Thymus (tissue), 11 donors: ENCODE measurements around the gene IP6K1. TPM values are rescaled to one million over a fixed set of nuclear protein-coding genes. Genes with fewer than 3 reads are reported as not detected.
"Not testable (repeated sequence)": the region's sequence is repeated elsewhere in the genome, so short reads cannot be mapped to it uniquely, and the experiment has no call there.

Source experiments
- DNase-seq, 9 donors: peaks; one replicate each; pipeline ENCODE4 v3.0.0-alpha.2; 2013; ENCODE audit warnings: low spot score in 9 of 9, low read depth in 6 of 9, missing footprints in 1 of 9
- H3K27ac ChIP-seq, 2 donors: one replicate each; pipeline ENCODE4 v1.5.1; 2013; ENCODE audit warnings: control low read depth in 1 of 2, low read depth in 1 of 2, low read length in 1 of 2, mild to moderate bottlenecking in 1 of 2, moderate library complexity in 1 of 2
- H3K27me3 ChIP-seq, 2 donors: one replicate each; pipeline ENCODE4 v1.5.1; 2013; ENCODE audit warnings: low read length in 1 of 2; ENCODE audit not compliant: control insufficient read depth in 2 of 2, insufficient read depth in 1 of 2
- H3K36me3 ChIP-seq, 2 donors: one replicate each; pipeline ENCODE4 v1.5.1; 2013; ENCODE audit warnings: low read length in 1 of 2, mild to moderate bottlenecking in 1 of 2, moderate library complexity in 1 of 2; ENCODE audit not compliant: control insufficient read depth in 2 of 2, insufficient read depth in 2 of 2
- H3K4me1 ChIP-seq, 2 donors: one replicate each; pipeline ENCODE4 v1.5.1; 2013; ENCODE audit warnings: low read length in 2 of 2; ENCODE audit not compliant: control insufficient read depth in 2 of 2, insufficient read depth in 2 of 2
- H3K4me3 ChIP-seq, 2 donors: one replicate each; pipeline ENCODE4 v1.5.1; 2013; ENCODE audit warnings: low read length in 2 of 2, control low read depth in 1 of 2, mild to moderate bottlenecking in 1 of 2
- H3K9me3 ChIP-seq, 2 donors: one replicate each; pipeline ENCODE4 v1.5.1; 2013; ENCODE audit warnings: low read length in 1 of 2, mild to moderate bottlenecking in 1 of 2; ENCODE audit not compliant: control insufficient read depth in 2 of 2, insufficient read depth in 1 of 2
- WGBS: extraction: QIAGEN DNeasy Blood & Tissue Kit; methylation state at CpG from one replicate; pipeline ENCODE4 v1.1.7; 2013; 5-methylcytosine and 5-hydroxymethylcytosine counted together
- polyA plus RNA-seq: library from polyadenylated mRNA; stranded (reverse); fragments of 200-250 nt; gene quantifications from one replicate; pipeline ENCODE4 v1.2.3, GENCODE V29; 2013
- total RNA-seq: library from RNA; stranded (reverse); fragments of 120-200 nt; gene quantifications from one replicate; pipeline ENCODE4 v1.2.4, GENCODE V29; 2013
- donor health status: healthy.

Gene IP6K1
- total and polyA plus RNA-seq, 2 donors = 12.2 to 17.2 TPM

DNA sequence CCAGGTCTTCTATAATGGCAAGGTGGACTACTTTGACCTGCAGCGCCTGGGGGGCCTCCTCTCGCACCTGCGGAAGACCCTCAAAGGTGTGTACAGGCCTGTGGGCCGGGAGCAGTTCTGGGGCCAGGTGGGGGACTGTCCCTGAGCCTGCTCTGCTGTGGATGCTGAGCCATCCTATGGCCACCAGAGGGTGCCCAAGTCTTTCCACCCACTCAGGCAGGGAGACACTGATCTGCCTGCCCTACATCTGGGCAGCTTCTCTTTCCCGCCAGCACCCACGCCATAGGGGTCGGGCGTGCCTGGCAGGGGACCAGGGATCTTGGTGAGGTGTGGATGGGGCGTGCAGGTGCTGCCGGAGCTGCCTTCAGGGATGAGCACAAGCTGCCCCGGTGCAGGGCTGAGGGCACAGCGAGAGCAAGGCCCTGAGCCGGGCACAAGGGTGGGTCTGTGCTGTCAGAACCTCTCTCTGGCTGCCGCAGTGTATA is 82.9 kb downstream of the IP6K1 start:
- 62% methylated on average over 14 of the region's 14 CpGs for WGBS
- Histone ChIP-seq H3K27ac (no peak overlapping the region), H3K9me3 (peaks cover 0 to 4% of the 10 kb centered on the region in 2 donors), H3K27me3 (no peaks in the 10 kb centered on the region), H3K4me1 (no peaks in the 10 kb centered on the region), H3K4me3 (no peak overlapping the region), H3K36me3 (peaks cover 62 to 77% of the 10 kb centered on the region in 2 donors)
- peak in 6 of 9 donors; percentile 46 to 85 (median 72) for DNase-seq

DNA sequence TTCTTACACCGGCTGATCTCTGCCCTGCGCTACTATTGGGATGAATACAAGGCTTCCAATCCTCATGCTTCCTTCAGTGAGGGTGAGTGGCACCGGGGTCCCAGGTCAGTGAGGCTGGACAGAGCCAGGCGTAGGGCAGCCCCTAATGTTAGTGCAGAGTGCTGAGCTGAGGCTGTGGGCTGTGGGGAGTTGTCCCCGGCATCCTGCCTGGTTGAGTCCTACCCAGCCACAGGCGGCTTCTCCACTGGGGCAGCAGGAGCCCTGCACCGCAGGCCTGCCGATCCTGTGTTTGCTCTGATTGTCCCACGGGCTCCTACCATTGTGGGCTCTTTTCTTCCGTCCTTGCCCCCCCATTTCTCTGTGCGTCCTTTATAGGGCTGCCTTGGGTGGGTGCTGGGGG is 83.7 kb downstream of the IP6K1 start:
- Histone ChIP-seq H3K9me3 (peaks cover 0 to 4% of the 10 kb centered on the region in 2 donors), H3K27ac (no peak overlapping the region), H3K36me3 (peaks cover 66 to 75% of the 10 kb centered on the region in 2 donors), H3K4me3 (no peak overlapping the region), H3K4me1 (no peaks in the 10 kb centered on the region), H3K27me3 (no peaks in the 10 kb centered on the region)
- DNase-seq = no peak
- WGBS = 97% methylated on average over 11 of the region's 11 CpGs

DNA sequence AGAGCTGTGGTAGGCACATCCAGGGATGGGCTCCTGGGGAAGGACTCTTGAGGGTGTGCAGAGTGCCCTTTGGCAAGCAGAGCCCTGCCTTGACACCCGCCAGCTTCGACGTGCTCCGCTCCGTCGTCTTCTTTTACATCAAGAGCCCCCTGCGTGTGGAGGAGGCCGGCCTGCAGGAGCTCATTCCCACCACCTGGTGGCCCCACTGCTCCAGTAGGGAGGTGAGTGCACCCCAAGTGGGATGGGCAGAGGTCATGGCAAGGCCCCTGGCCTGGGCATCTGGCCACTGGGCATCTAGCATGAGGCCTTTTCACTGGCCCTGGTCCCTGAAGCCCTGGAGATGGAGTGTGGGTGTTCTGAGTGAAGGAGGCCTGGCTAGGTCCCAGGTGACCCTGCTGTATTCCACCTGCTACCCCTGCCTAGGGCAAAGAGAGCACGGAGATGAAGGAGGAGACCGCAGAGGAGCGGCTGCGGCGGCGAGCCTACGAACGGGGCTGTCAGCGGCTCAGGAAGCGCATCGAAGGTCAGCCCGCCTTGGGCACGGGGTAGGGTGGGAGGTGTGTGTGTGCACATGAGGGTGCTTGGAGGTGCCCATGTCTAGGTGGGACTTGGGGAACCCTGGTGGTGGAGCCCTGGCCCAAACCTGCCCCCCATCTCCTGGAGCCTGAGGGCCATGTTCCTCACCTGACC is 84.8 kb downstream of the IP6K1 start:
- H3K4me3 ChIP-seq = no peak overlapping the region
- H3K27me3 ChIP-seq = no peaks in the 10 kb centered on the region
- DNase-seq = no peak
- 98% methylated on average over 21 of the region's 21 CpGs for WGBS
- H3K27ac ChIP-seq = no peak overlapping the region
- no peaks in the 10 kb centered on the region for H3K4me1 ChIP-seq
- peaks cover 0 to 7% of the 10 kb centered on the region in 2 donors for H3K9me3 ChIP-seq
- peaks cover 65 to 70% of the 10 kb centered on the region in 2 donors for H3K36me3 ChIP-seq

DNA sequence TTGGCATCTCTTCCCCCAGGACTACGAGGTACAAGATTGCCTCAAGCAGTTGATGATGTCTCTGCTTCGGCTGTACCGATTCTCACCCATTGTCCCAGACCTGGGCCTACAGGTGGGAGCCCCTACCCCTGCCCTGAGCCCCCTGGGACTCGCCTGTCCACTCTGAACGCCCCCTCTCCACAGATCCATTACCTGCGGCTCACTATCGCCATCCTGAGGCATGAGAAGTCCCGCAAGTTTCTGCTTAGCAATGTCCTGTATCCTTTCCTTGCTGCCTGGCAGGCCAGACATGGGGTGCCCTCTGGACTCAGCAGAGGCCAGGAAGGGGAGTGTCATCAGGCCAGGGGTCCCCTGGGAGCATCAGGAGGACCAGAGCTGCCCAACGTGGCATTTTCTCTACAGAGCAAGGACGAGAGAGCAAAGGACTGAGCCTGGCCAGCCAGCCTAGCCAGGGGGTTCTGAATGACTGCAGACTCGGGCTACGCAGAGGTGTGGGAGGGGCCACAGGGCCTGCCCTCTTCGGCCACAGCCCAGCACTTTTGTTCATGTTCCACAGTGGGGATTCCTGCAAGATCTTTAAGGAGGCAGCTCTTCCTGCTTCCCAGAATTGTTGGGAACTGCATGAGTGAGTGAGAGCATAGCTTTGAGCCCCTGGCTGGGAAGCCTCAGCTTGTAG is 85.8 kb downstream of the IP6K1 start:
- no peak overlapping the region for H3K4me3 ChIP-seq
- no peaks in the 10 kb centered on the region for H3K4me1 ChIP-seq
- no peaks in the 10 kb centered on the region for H3K27me3 ChIP-seq
- 96% methylated on average over 13 of the region's 13 CpGs for WGBS
- H3K27ac ChIP-seq = no peak overlapping the region
- H3K36me3 ChIP-seq = peaks cover 57 to 61% of the 10 kb centered on the region in 2 donors
- no peak for DNase-seq
- H3K9me3 ChIP-seq = peaks cover 0 to 7% of the 10 kb centered on the region in 2 donors

DNA sequence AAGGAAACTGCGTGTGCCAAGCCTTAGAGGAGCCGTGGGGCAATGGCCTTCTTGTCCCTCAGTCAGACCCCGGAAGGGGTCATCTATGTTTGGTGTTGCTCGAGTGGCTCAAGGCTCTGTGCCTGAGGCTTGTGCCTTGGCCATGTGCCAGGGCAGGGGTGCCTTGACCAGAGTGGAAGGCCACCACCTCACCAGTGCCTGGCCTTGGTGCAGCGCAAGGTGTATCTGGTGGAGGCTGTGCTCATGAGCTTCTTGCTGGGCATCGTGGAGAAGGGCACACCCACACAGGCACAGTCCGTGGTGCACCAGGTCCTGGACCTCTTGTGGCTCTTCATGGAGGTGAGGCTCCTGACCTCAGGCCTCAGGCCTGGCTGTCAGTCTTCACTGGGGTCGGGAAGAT is 86.3 kb downstream of the IP6K1 start:
- 95% methylated on average over 8 of the region's 8 CpGs for WGBS
- Histone ChIP-seq H3K27ac (no peak overlapping the region), H3K27me3 (no peaks in the 10 kb centered on the region), H3K4me1 (no peaks in the 10 kb centered on the region), H3K4me3 (no peak overlapping the region), H3K36me3 (peaks cover 55% of the 10 kb centered on the region in 2 donors), H3K9me3 (peaks cover 0 to 7% of the 10 kb centered on the region in 2 donors)
- no peak for DNase-seq

DNA sequence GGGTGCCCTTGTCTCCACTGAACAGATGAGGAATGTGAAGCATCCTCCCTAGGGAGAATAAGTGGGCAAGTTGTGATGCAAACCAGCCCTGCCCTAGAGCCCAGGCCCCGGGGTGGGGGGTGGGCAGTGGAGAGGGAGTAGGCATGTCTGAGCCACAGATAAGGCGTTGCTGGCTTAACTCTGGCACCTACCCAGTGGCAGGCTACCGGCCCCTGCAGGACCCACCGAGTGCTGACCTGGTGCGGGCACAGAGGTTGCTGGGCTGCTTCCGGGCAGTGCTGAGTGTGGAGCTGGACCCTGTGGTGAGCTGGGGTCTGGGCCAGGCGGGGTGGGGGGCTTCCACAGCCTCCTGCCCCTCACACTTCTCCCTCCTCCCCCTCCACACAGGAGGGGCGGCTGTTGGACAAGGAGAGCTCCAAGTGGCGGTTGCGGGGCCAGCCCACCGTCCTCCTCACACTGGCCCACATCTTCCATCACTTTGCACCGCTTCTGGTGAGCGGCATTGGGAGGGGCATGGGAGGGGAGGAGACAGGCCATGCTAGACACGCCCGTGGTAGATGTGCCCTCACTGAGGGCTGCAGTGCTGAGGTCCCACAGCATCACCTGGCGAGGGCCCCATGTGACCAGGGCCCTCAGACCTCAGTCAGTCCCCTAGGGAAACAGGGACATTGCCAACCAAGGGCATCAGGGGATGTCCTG is 86.9 kb downstream of the IP6K1 start:
- Histone ChIP-seq H3K27me3 (no peaks in the 10 kb centered on the region), H3K36me3 (peaks cover 49 to 50% of the 10 kb centered on the region in 2 donors), H3K27ac (no peak overlapping the region), H3K4me3 (no peak overlapping the region), H3K9me3 (peaks cover 0 to 7% of the 10 kb centered on the region in 2 donors), H3K4me1 (no peaks in the 10 kb centered on the region)
- no peak for DNase-seq
- WGBS = 97% methylated on average over 16 of the region's 16 CpGs

DNA sequence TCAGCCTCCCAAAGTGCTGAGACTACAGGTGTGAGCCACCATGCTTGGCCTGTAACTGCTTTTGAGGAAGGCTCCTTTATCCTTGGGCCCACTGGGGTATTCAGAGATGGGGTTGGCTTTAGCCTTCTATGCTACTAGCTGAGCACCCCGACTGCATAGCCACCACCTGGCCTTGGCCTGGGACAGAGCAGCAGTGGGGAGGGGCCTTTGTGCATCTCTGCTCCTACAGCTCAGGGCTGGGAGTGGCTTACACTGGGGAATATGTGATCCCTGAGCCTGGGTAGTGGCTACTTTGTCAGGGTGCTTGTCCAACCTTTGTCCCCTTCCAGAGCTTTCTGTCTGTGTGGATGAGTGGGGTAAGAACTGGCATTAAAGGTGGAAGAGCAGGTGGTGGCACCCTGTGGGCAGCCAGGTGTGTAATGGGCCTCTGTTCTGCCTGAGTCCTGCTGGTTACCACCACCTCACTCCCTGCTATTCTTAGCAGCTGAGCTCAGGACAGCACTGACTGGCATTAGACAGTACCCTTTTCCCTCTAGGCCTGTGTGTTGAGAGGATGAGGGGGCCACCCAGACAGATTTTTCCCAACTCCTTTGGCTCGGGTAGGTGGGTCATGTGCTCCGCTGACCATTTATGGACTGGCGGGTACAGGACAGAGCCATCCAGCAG is 90.9 kb downstream of the IP6K1 start:
- not testable (repeated sequence) for H3K9me3 ChIP-seq, H3K4me1 ChIP-seq, H3K4me3 ChIP-seq, H3K27ac ChIP-seq, H3K27me3 ChIP-seq, DNase-seq
- WGBS = 93% methylated on average over 4 of the region's 4 CpGs
- H3K36me3 ChIP-seq = peaks cover 23 to 33% of the 10 kb centered on the region in 2 donors

DNA sequence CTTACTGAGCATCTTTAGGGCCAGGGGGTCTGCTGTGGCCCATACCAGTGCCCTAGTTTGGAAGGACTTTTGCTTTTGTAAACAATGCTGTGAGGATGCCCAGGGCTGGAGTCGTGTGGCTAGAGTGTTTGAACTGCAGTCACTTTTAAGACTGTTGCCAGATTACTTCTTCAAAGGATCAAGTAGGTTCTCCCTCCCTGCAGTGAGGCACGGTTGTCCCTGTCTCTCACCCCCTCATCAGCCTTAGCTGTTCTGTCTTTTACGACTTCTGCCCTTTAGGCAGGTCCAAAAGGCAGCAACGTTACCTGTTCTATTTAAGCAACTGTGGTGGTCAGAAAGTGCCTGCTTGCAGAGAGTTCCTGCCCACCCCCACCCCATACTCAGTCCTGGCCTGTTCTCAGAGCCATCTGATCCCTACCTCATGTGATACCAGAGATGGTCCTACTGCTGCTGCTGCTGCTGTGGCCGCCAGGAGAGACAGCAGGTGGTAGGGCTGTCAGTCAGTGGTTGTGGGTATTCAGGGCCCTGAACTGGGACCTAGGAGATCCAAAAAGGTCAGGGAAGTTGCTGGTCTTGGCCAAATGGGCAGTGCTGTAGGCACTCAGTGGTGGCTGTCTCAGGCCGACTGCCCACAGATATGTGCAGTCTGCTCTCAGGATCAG is 91.8 kb downstream of the IP6K1 start:
- not testable (repeated sequence) for H3K9me3 ChIP-seq, DNase-seq, H3K27ac ChIP-seq, H3K4me1 ChIP-seq, H3K4me3 ChIP-seq, H3K27me3 ChIP-seq
- WGBS = 92% methylated on average over 6 of the region's 6 CpGs
- H3K36me3 ChIP-seq = peaks cover 14 to 24% of the 10 kb centered on the region in 2 donors
